ENCODE results near the gene POU2F1. TPM values are rescaled to one million over a fixed set of nuclear protein-coding genes. Genes with fewer than 3 reads are reported as not detected.

Gene POU2F1
- total and polyA plus RNA-seq, 2 donors (not counting 3 experiments of a cell fraction or from before 2014, with no cell fraction given) = 6.0 to 12.9 TPM

GRCh38 chr1:167266965-167267364 is 46.3 kb downstream of the POU2F1 start:
- dilution Hi-C loops (cut with MboI; ENCODE audit: extremely low pct_ligation_motif_present, low sequenced_read_pairs) (no loop called here), intact Hi-C loops (cut with micrococcal nuclease) (loop anchor here (1.0 to 5.0 kb wide), 2 partner anchors 201 to 290 kb away; no protein-coding TSS in a partner anchor)
- no peak for TF ChIP-seq POLR2A (IDR thresholded peaks at IDR 0.05; ENCODE audit: low read depth, low read length)
- no peak for TF ChIP-seq MAX (IDR thresholded peaks at IDR 0.05; ENCODE audit: insufficient read depth, insufficient read length)
- TF ChIP-seq GATA2 (IDR thresholded peaks at IDR 0.05; ENCODE audit: insufficient read depth, insufficient read length, low read depth, low read length) = no peak
- TF ChIP-seq POLR2AphosphoS5 (IDR thresholded peaks at IDR 0.05; ENCODE audit: insufficient read depth, low read depth, low read length) = no peak
- TF ChIP-seq CTCF (IDR thresholded peaks at IDR 0.05; ENCODE audit: extremely low read depth in 1 of 2, insufficient read depth in 1 of 2, low read depth in 1 of 2, low read length in 2 of 2) = no peak
- TF ChIP-seq MYC (IDR thresholded peaks at IDR 0.05; ENCODE audit: low read depth, low read length) = no peak
- no peak for TF ChIP-seq JUN (IDR thresholded peaks at IDR 0.05; ENCODE audit: borderline replicate concordance, insufficient read depth, insufficient read length, low read depth)
- TF ChIP-seq FOS (IDR thresholded peaks at IDR 0.05; ENCODE audit: borderline replicate concordance, insufficient read depth, low read length) = no peak
- no peak for TF ChIP-seq EZH2 (IDR thresholded peaks at IDR 0.05; ENCODE audit: borderline replicate concordance, low read depth, low read length, severe bottlenecking)
- POLR2A ChIA-PET = interaction anchor here (0.7 kb wide), 1 partner anchor 46 kb away, joined by 9 read pairs; the partner anchor contains the start of gene POU2F1
- Histone ChIP-seq H3K9me3 (replicated peaks; ENCODE audit: control insufficient read depth, insufficient read depth, low read length) (no peaks in the 10 kb centered on the region), H3K9ac (replicated peaks; ENCODE audit: extremely low read depth, insufficient read depth, low read length) (no peak overlapping the region), H2AFZ (ENCODE audit: low read depth, low read length) (no peak overlapping the region), H4K20me1 (replicated peaks; ENCODE audit: control insufficient read depth, extremely low read depth, insufficient read depth, low read length) (peaks cover 6% of the 10 kb centered on the region), H3K9me1 (replicated peaks; ENCODE audit: control insufficient read depth, extremely low read depth, insufficient read depth, low read length) (no peaks in the 10 kb centered on the region), H3K27ac (ENCODE audit: insufficient read depth, low read depth, low read length) (no peak overlapping the region), H3K36me3 (ENCODE audit: control insufficient read depth in 2 of 2, extremely low read depth in 1 of 2, insufficient read depth in 2 of 2, low read length in 2 of 2) (no peaks in the 10 kb centered on the region), H3K4me3 (replicated peaks in 1 of 3; ENCODE audit: insufficient read depth in 1 of 3, low read depth in 1 of 3, low read length in 3 of 3) (no peak overlapping the region), H3K4me2 (ENCODE audit: insufficient read depth, low read length) (no peak overlapping the region), H3K27me3 (ENCODE audit: control insufficient read depth in 2 of 2, insufficient read depth in 2 of 2, low read length in 2 of 2) (no peaks in the 10 kb centered on the region), H3K4me1 (ENCODE audit: control insufficient read depth, extremely low read depth, insufficient read depth, low read length) (peaks cover 3% of the 10 kb centered on the region), H3K79me2 (ENCODE audit: control insufficient read depth, insufficient read depth, low read length) (peaks cover 29% of the 10 kb centered on the region)
- no peak for DNase-seq (ENCODE audit: low read depth, low spot score)
- BruUV-seq (replicated peaks) = no TSS peak
- no peak for FAIRE-seq
- CTCF ChIA-PET = interaction anchor here (0.6 to 5.9 kb wide), 27 partner anchors 8 to 289 kb away, joined by 3 to 162 read pairs (median 8); partner anchors contain the start of gene POU2F1
